Measurements from ENCODE around the gene TMIGD3.

The TMIGD3 gene

GRCh38 chr1:111507411-111508201, 4.2 kb upstream of the TMIGD3 start:
- DNase-seq = peak; percentile 29

GRCh38 chr1:111506561-111506960, 3.1 kb upstream of the TMIGD3 start:
- no peak for DNase-seq

- DNase-seq = no peak
Measured at GRCh38 chr1:111505641-111506119, 2.2 kb upstream of the TMIGD3 start.

- no peak for DNase-seq
Measured at GRCh38 chr1:111504097-111504496, 664 bp upstream of the TMIGD3 start.

- DNase-seq = no peak
Measured at GRCh38 chr1:111501645-111502044, 1.8 kb downstream of the TMIGD3 start.

GRCh38 chr1:111499026-111499785, 4.2 kb downstream of the TMIGD3 start:
- no peak for DNase-seq

- DNase-seq = no peak
Measured at GRCh38 chr1:111497592-111497991, 5.8 kb downstream of the TMIGD3 start.

- DNase-seq = no peak
Measured at GRCh38 chr1:111496398-111496797, 7.0 kb downstream of the TMIGD3 start.

GRCh38 chr1:111491070-111491469, 12.4 kb downstream of the TMIGD3 start:
- no peak for DNase-seq

GRCh38 chr1:111490220-111490619, 13.2 kb downstream of the TMIGD3 start:
- no peak for DNase-seq

- DNase-seq = no peak
Measured at GRCh38 chr1:111489604-111490003, 13.8 kb downstream of the TMIGD3 start.

GRCh38 chr1:111488669-111489068, 14.8 kb downstream of the TMIGD3 start:
- DNase-seq = no peak

- no peak for DNase-seq
Measured at GRCh38 chr1:111487133-111487532, 16.3 kb downstream of the TMIGD3 start.

- DNase-seq = no peak
Measured at GRCh38 chr1:111486431-111486830, 17.0 kb downstream of the TMIGD3 start.

GRCh38 chr1:111484391-111485026, 18.9 kb downstream of the TMIGD3 start:
- DNase-seq = no peak

GRCh38 chr1:111483876-111484275, 19.6 kb downstream of the TMIGD3 start:
- no peak for DNase-seq

- DNase-seq = no peak
Measured at GRCh38 chr1:111483166-111483565, 20.3 kb downstream of the TMIGD3 start.

GRCh38 chr1:111481387-111482221, 21.8 kb downstream of the TMIGD3 start:
- peak; percentile 45 for DNase-seq

GRCh38 chr1:111480674-111481073, 22.8 kb downstream of the TMIGD3 start:
- no peak for DNase-seq

- DNase-seq = no peak
Measured at GRCh38 chr1:111476761-111477309, 26.6 kb downstream of the TMIGD3 start.

GRCh38 chr1:111476214-111476613, 27.2 kb downstream of the TMIGD3 start:
- no peak for DNase-seq

GRCh38 chr1:111475701-111476100, 27.7 kb downstream of the TMIGD3 start:
- DNase-seq = no peak
